GM13976 (cell line): ENCODE data around the gene BCL7B.

ENCODE experiments used
- DNase-seq: peaks from one replicate; pipeline ENCODE4 v3.0.0; 2012; ENCODE audit warnings: low spot score
- in situ Hi-C: fragments of 300-500 bp; cut with MboI; formaldehyde crosslinking; loops from one replicate; pipeline ENCODE4 v1.12.0; 2022; ENCODE audit warnings: low sequenced_read_pairs, mixed read lengths, inconsistent platforms; ENCODE audit not compliant: unreplicated experiment
- TF ChIP-seq, protein P1 (sequence below): IDR thresholded peaks from 2 replicates; pipeline ENCODE4 v1.5.1; 2012; ENCODE audit warnings: borderline replicate concordance, mild to moderate bottlenecking; ENCODE audit not compliant: insufficient read depth; ENCODE audit errors: extremely low read depth, missing control alignments, control extremely low read depth

BCL7B gene

DNA sequence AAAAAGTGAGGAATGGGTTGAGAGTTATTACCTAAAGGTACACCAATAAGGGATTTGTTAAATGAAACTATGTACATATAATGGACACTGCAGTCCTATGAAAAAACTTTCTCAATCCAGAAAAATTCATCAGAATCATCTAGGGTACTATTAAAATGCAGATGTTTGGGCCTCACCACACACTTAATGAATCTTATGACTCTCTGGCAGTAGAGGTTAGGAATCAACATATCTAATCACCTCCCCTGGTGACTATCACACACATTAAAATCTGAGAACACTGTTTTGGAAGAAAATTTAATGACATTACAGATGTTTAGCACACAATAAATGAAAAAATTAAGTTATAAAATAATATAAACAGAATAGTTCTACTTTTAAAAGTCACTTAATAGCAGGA is 67.5 kb downstream of the BCL7B start:
- DNase-seq, result no peak
- in situ Hi-C loops, result no loop called here
- TF ChIP-seq, protein P1, sequence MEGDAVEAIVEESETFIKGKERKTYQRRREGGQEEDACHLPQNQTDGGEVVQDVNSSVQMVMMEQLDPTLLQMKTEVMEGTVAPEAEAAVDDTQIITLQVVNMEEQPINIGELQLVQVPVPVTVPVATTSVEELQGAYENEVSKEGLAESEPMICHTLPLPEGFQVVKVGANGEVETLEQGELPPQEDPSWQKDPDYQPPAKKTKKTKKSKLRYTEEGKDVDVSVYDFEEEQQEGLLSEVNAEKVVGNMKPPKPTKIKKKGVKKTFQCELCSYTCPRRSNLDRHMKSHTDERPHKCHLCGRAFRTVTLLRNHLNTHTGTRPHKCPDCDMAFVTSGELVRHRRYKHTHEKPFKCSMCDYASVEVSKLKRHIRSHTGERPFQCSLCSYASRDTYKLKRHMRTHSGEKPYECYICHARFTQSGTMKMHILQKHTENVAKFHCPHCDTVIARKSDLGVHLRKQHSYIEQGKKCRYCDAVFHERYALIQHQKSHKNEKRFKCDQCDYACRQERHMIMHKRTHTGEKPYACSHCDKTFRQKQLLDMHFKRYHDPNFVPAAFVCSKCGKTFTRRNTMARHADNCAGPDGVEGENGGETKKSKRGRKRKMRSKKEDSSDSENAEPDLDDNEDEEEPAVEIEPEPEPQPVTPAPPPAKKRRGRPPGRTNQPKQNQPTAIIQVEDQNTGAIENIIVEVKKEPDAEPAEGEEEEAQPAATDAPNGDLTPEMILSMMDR, result no peak

DNA sequence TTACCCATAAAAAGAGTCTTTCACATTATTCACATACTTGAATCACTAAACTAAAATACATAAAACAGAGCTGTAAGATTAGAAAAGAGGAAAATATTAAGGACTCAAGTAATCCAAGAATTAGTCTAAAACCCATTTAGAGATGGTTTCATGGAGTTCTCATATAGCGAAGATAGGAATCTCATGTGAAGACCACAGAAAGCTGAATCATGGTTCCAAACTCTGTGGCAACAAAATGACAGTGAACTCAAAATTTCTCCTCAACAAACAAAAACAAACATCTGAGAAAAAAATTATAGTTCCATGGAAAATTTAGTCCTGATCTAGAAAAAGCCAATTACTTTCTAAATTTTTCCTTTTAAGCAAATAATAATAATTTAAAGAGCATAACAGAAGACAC is 70.0 kb downstream of the BCL7B start:
- no peak for DNase-seq
- TF ChIP-seq, protein P1, result no peak
- in situ Hi-C loops, result no loop called here
